GM19193 (cell line): ENCODE measurements around the gene CST11.

Experiments
- POLR2A ChIP-seq: IDR thresholded peaks from 4 replicates; pipeline ENCODE4 v1.6.1; 2011; ENCODE audit not compliant: insufficient read depth, insufficient read length; ENCODE audit errors: extremely low read depth

Gene CST11, protein sequence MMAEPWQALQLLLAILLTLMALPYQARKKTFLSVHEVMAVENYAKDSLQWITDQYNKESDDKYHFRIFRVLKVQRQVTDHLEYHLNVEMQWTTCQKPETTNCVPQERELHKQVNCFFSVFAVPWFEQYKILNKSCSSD

DNA sequence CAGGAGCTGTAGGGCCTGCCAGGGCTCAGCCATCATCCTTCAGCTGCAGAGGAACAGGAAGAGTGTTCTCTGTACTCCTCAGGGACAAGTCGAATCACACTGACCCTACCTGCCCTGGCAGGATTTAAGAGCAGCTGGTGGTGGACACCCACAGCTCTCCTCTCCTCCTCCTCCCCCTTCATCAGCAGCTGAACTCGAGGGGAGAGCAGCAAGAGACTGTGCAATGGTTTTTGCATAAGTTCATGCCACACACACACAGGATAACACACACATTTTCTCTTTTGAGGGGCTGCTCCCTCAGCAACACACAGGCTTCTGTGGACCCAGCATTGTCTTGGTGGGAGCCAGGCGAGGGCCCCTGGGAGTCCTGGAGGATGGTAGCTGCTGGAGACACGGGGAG, at the start of gene CST11:
CST11 (minus strand) TSS at position 101 of the 400 bp plus-strand sequence; CDS start at position 36, 65 bp downstream.
- TF ChIP-seq POLR2A: no peak

DNA sequence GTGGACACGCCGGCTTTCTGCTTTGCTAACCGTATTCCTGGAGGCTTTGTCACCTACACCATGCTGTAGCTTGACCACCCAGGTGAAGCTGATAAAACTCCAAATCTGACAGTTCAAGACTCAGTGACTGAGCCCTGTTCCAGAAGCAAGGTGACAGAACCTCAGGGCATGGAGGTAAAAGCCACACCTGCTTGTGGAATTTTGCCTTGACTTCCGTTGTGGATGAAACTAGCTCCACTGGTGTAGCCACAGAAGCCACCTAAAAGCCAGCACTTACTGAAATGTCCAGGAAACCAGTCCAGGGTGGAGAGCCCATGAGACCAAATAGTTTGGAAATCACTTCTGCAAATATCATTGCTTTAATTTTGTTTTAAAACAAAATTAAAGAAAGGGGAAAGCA, 49.2 kb upstream of the CST11 start:
- TF ChIP-seq POLR2A: no peak

DNA sequence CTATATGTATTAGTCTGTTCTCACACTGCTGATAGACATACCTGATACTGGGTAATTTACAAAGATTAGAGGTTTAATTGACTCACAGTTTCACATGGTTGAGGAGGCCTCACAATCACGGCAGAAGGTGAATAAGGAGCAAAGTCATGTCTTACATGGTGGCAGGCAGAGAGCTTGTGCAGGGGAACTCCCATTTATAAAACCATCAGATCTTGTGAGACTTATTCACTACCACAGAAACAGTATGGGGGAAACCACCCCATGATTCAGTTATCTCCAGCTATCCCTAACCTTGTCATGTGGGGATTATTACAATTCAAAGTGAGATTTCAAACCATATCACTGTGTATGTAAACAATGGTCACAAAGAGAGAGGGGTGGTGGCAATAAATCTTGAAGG, 44.9 kb upstream of the CST11 start:
- TF ChIP-seq POLR2A: no peak

DNA sequence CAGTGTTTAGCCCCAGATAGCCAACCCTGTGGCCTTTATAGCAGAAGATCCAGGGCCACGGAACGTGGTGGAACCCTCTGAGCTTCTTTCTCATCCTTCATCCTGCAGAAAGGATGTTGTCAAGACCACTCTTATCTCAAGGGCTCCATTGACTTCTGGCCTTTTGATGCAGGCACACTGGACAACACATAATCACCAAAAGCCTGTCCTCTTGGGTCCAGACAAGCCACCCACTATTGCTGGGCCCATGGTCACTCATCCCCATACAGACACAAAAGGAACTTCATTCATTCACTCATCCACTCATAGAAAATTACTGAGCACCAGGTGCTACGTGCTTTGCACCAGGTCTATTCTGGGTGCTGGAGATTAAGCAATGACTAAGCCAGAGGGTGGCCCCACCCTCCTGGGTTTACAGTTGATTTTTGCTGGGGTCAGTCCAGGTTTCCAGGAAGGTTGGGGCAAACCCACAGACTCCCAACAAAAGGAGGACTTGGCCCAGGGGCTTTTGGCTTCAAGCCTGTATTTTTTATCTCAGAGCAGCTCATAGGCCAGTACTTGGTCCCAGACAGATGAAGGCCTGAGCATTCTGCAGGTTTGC, 40.6 kb upstream of the CST11 start:
- TF ChIP-seq POLR2A: no peak

DNA sequence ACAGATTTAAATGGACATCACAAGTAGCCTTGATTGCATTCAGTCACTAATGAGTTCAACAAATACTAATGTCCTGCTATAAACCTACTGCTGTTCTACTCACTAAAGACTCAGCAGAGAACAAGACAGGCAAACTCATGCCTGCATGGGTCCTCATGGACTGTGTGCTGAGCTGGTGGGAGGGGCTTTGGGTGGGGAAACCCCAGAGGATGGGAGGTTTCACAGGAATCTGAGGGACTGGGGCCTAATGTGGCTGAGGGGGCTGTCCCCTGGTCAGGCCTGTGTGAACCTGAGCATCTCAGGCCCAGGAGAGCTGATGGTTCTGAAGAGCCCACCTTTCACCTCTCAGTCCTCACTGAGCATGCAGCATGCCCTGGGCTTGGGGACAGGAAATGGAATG, 39.6 kb upstream of the CST11 start:
- TF ChIP-seq POLR2A: no peak

DNA sequence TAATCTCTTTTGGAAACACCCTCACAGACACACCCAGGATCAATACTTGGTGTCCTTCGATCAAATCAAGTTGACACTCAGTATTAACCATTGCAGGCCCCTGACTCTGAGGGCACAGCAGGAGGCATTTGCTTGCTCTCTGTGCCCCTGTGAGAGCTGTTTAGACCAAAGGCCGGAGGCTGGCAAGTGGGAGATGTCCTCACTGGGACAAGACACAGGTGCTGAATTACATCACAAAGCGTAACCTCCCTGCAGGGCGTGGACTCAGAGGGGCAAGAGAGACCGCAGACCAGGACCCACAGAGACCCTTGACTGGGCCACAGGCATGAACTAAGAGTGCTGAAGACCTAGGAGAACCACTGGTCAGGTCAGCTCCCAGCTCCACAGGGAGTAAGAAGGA, 38.1 kb upstream of the CST11 start, which contains the start of gene CST8:
CST8 (plus strand) TSS at position 301 of the 400 bp plus-strand sequence. CDS start 551 bp downstream, outside the sequence.
- no peak for TF ChIP-seq POLR2A

DNA sequence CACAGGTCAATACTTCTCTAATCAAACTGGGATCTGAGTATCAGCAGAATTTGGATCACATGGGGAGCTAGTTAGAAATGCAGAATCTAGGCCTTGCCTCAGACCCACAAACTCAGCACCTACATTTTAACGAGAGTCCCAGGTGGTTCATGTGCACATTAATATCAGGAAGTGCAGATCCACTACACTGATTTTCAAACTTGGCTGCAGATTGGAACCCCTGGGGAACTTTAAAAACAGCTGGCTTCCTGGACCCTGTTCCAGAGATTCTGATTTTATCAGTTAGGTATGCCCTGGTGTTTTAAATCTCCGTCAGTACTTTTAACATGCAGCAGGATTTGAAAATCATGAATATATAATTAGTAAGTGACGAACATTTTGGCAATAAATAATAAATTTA, 36.3 kb upstream of the CST11 start:
- TF ChIP-seq POLR2A: no peak

DNA sequence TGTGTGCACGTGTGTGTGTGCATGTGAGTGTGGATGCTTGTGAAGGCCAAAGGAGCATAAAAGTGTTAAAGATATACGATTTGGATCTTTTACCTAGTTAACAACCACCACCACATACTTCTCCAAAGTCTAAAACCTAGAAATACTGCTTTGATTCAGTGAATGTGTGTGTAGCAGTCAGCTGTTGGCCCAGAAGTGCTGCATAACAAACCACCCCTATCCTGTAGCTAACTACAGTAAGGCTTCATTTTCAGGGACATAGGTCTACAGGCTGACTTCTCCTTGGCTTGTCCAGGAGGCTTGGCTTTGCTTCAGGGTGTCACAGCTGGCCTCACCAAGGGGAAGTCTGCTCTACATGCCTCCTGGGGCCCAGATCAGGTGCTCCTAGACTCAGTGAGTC, 35.8 kb upstream of the CST11 start:
- no peak for TF ChIP-seq POLR2A

DNA sequence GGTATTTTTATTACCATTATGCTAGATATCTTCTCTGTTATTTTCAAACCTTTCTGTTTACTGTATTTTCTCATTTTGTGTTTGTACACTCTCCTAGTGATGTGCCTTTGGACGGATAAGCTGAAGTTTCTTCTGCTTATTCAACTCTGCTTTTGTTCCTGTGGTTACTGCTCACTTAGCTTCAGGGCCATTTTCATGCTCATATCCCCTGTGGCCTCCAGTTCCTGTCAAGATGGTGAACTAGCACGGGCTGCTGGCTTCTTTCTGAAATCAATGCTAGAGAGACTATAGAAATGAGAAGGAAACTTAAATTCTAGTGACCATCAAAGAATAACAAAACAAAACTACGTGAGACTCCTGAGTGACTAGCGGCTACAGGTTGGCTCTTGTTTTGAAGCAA, 31.4 kb upstream of the CST11 start:
- TF ChIP-seq POLR2A: no peak

DNA sequence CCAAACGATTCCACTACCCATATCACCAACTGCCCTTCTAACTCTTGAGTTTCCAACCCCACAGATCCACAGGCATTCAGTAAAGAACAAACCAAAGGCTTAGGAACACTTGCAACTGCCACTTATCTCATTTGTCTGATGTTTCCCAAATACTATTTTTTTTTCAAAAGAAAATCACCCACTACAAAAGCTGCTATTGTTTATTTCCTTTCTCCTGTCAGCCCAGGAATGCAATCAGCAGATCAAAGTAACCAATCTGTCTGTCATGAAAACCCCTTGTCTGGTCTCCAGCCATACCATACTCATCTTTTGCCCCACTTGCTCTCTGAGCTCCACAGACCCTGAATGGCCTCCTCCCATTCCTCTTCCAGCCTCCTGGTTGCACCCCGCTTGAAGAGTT, 29.5 kb upstream of the CST11 start:
- no peak for TF ChIP-seq POLR2A

DNA sequence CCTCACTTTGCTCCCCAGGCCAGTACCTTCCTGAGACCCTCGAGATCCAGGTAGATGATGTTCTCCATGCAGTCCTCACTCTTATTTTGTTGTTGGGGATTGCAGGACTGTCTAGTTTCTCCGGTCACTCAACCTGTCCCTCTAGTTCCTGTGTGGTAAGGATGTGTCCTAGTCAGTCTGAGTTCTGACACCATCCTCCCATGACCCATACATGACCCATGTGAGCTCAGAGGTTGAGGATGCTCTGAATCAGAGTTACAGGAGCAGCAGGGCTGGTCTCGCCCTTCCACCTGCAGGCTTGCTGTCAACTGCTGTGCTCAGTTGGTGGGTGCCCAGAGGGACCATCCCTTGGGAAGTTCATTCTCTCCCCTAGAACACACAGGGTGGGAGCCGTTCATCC, 26.4 kb upstream of the CST11 start:
- no peak for TF ChIP-seq POLR2A

DNA sequence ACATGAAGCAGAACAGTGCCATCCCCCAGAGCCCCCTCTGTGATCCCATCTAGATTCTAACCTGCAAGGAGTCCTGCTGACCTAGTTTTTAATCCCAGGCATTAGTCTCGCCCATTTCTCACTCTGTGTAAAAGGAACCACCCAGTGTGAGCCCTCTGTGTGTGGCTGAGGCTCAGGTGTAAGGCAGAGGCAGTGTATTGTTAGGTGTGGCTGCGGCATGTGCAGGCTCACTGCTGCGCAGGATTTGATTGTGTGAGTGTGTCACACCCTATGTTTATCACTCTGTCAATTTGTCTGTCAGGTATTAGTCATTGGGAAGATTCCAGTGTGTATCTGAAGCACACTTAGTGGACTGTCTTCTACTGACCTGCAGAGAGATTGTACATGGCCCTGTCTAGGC, 24.5 kb upstream of the CST11 start:
- no peak for TF ChIP-seq POLR2A

DNA sequence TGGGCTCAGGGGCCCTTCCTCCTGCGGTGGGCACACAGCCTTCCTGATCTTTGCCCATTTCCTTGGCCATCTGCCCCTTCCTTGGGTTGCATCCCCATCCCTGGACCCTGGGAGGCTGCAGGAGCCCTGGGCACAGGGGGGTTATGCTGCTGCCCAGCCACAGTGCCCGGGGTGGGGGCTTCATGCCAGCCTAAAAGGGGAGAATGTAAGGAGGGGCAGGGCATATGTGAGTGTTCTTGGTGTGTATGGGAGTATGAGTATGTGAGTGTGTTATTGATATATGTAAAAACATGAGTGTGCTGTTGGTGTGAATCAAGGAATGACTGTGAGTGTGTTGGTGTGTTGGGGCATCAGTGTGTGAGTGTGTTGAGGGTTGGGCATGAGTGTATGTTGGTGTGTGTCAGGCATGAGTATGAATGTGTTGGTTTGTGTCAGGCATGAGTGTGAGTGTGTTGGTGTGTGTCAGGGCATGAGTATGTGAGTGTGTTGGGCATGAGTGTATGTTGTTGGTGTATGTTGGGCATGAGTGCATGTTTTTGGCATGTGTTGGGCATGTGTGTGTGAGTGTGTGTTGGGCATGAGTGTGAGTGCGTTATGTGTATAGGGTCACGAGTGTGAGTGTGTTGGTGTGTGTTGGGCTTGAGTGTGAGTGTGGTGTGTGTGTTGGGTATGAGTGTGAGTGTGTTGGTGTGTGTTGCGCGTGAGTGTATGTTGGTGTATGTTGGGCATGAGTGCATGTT, 23.5 kb upstream of the CST11 start:
- TF ChIP-seq POLR2A: no peak

DNA sequence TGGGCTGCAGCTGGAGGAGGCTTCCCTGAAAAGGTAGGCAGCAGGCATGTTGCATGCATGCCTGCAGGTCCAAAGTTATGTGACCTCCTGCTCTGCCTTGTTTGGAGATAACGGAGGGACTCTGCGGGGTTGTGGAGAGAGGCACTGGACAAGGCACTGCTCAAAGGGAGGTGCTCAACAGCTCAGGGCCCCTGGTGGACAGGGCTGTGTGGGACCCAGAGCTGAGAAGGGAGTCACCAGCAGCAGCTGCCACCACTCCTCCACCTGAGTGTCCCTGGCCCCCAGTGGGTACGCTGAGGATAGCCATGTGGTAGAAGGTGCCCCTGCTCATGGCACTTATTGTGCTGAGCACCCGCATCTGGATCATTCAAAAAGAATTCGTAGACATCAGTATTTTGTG, 22.7 kb upstream of the CST11 start:
- TF ChIP-seq POLR2A: no peak

DNA sequence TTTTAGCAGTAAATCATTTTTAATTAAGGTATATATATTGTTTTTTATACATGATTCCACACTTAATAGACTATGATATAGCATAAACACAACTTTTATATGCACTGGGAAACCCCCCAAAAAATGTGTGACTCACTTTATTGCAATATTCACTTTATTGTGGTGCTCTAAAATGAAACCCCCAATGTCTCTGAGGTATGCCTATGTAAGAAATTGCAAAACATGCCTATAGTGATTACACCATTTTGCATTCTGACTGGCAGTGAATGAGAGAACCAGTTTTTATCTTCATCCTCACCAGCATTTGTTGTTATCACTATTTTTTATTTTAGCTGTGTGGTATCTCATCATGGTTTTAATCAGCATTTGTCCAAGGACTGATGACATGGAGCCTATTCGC, 8.5 kb upstream of the CST11 start:
- TF ChIP-seq POLR2A: no peak

DNA sequence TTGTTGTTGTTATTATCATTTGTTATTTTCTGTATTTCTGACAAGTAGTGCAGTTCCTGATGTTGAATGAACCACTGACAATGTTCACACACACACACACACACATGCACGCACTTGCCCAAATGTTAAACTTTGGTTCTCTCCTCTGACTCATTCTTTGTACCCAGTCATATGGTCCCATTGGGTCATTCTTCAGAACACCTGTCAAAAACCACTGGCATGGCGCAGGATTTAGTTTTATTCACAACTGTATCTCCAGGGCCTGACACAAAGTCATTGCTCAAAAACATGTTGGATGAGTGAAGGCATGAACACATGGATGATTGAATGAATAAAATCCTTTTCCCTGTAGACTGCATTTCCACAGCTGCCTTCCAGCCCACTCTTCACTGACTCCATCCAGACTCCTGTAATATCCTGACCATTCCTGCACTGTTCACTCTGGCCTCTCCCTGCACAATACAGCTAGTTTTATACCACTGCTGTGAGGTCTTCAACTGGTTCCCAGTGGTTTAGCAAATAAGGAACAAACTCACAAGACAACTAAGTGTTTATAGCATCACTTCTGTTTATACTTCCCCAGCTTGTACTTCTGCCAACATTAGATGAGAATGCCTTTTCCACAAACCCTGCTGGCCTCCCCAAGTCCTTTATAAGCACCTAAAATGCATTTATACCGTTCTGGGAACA, 6.9 kb upstream of the CST11 start:
- no peak for TF ChIP-seq POLR2A

DNA sequence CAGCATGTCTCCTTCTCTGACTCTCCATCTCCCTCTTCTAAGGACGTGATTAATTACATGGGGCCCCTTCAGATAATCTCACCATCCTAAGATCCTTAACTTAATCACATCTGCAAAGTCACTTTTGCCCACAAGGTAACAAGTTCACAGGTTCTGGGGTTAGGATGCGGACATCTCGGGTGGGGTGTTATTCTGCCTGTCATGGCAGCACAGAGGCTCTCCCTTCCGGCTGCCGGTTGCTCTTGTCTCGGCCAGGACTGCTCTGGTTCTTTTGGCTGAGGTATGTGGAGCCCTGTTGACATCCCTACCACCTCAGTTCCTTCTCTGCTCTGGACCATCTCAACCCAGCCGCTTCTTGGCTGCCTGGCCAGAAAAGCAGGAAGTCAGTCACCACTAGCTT, 4.2 kb upstream of the CST11 start:
- no peak for TF ChIP-seq POLR2A

DNA sequence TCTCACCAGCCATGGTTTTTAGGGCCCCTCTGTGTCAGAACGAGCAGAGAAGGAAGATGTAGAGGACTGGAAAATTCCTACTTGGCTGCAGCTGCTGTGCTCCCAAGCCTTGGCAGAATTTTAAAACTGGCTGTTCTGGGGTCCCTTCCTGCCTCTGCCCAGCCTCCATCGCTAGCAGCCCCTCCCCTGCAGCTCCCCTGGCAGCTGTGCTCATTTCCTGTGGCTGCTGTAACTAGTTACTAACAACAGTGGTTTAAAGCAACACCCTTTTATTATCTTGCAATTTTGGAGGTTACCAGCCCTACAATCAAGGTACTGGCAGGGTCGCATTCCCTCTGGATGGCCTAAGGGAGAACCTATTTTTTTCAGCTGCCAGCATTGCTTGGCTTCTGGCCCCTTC, 3.7 kb upstream of the CST11 start:
- no peak for TF ChIP-seq POLR2A
